GM23338 (cell line): Measurements from ENCODE around the gene CMTR1.

Experiments used
- CREB1 ChIP-seq: fragments of 250-450 bp; sonication (Bioruptor Pico); IDR thresholded peaks from 2 replicates; pipeline ENCODE4 v1.5.0; 2020; ENCODE audit warnings: low read depth, mild to moderate bottlenecking, moderate library complexity
- CTCF ChIP-seq, 2 experiments: fragments of 200-600 bp in 1 of 2; sonication (generic) in 1 of 2; conservative IDR thresholded peaks; 2 replicates each; pipeline versions ENCODE4 v1.5.1 to v1.6.1; 2016 to 2017; ENCODE audit warnings: antibody characterized with exemption in 2 of 2, low read depth in 2 of 2, mild to moderate bottlenecking in 2 of 2, moderate library complexity in 1 of 2
- EZH2 ChIP-seq: fragments of 200-600 bp; sonication (generic); IDR thresholded peaks from one replicate; pipeline ENCODE4 v1.8.0; 2017; ENCODE audit warnings: antibody characterized with exemption, mild to moderate bottlenecking, low read depth; ENCODE audit not compliant: unreplicated experiment
- EZH2phosphoT487 ChIP-seq: fragments of 200-600 bp; sonication (generic); IDR thresholded peaks from one replicate; pipeline ENCODE4 v1.8.1; 2018; ENCODE audit warnings: antibody characterized with exemption; ENCODE audit not compliant: unreplicated experiment
- JUNB ChIP-seq: IDR thresholded peaks from one replicate; pipeline ENCODE4 v1.6.1; 2016; ENCODE audit warnings: antibody characterized with exemption; ENCODE audit not compliant: unreplicated experiment
- NANOG ChIP-seq: IDR thresholded peaks from 2 replicates; pipeline ENCODE4 v1.6.1; 2016; ENCODE audit warnings: antibody characterized with exemption, borderline replicate concordance
- POLR2AphosphoS5 ChIP-seq: IDR thresholded peaks from 2 replicates; pipeline ENCODE4 v1.6.1; 2016; ENCODE audit warnings: antibody characterized with exemption, low read depth
- REST ChIP-seq: IDR thresholded peaks from one replicate; pipeline ENCODE4 v1.6.1; 2018; ENCODE audit warnings: antibody characterized with exemption; ENCODE audit not compliant: unreplicated experiment
- STAT1 ChIP-seq: IDR thresholded peaks from one replicate; pipeline ENCODE4 v1.6.1; 2016; ENCODE audit warnings: antibody characterized with exemption; ENCODE audit not compliant: unreplicated experiment
- ZNF114 ChIP-seq: fragments of 250-450 bp; sonication (Bioruptor Pico); IDR thresholded peaks from 2 replicates; pipeline ENCODE4 v1.5.0; 2020; ENCODE audit warnings: mild to moderate bottlenecking, moderate library complexity
- ZNF331 ChIP-seq: fragments of 250-450 bp; sonication (Bioruptor Pico); IDR thresholded peaks from 2 replicates; pipeline ENCODE4 v1.5.0; 2020; ENCODE audit warnings: low read depth, mild to moderate bottlenecking, moderate library complexity
- TF ChIP-seq, protein P1 (sequence below): fragments of 250-450 bp; sonication (Bioruptor Pico); IDR thresholded peaks from 2 replicates; pipeline ENCODE4 v1.5.0; 2020; ENCODE audit warnings: mild to moderate bottlenecking, moderate library complexity
- TF ChIP-seq, protein P2 (sequence below): IDR thresholded peaks from 2 replicates; pipeline ENCODE4 v1.6.1; 2016; ENCODE audit warnings: antibody characterized with exemption

DNA sequence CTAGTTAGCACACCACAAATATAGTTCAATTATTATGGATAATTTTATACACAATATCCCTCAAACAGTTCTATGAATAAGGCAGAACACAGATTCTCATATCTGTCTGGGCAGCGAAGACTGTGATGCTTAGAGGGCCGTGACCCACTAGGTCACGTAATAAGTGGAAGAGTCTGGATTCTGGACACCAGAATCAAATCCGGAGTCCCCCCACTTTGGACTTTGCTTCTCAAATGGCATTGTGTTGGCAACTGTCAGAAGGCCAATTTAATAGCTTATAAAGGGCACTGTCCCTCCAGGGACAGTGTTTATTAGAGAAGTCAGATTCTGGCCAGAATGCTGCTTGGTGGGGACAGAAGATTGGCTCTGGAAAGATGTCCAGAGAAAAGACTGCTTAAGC is 73.5 kb downstream of the CMTR1 start:
- TF ChIP-seq CTCF (conservative IDR thresholded peaks at IDR 0.05; ENCODE audit: low read depth in 2 of 2), result no peak
- TF ChIP-seq CREB1 (CRISPR knock-in tag), result no peak
- TF ChIP-seq POLR2AphosphoS5, result no peak
- TF ChIP-seq JUNB, result no peak
- no peak for TF ChIP-seq EZH2
- no peak for TF ChIP-seq REST
- TF ChIP-seq EZH2phosphoT487, result no peak
- TF ChIP-seq, protein P1, sequence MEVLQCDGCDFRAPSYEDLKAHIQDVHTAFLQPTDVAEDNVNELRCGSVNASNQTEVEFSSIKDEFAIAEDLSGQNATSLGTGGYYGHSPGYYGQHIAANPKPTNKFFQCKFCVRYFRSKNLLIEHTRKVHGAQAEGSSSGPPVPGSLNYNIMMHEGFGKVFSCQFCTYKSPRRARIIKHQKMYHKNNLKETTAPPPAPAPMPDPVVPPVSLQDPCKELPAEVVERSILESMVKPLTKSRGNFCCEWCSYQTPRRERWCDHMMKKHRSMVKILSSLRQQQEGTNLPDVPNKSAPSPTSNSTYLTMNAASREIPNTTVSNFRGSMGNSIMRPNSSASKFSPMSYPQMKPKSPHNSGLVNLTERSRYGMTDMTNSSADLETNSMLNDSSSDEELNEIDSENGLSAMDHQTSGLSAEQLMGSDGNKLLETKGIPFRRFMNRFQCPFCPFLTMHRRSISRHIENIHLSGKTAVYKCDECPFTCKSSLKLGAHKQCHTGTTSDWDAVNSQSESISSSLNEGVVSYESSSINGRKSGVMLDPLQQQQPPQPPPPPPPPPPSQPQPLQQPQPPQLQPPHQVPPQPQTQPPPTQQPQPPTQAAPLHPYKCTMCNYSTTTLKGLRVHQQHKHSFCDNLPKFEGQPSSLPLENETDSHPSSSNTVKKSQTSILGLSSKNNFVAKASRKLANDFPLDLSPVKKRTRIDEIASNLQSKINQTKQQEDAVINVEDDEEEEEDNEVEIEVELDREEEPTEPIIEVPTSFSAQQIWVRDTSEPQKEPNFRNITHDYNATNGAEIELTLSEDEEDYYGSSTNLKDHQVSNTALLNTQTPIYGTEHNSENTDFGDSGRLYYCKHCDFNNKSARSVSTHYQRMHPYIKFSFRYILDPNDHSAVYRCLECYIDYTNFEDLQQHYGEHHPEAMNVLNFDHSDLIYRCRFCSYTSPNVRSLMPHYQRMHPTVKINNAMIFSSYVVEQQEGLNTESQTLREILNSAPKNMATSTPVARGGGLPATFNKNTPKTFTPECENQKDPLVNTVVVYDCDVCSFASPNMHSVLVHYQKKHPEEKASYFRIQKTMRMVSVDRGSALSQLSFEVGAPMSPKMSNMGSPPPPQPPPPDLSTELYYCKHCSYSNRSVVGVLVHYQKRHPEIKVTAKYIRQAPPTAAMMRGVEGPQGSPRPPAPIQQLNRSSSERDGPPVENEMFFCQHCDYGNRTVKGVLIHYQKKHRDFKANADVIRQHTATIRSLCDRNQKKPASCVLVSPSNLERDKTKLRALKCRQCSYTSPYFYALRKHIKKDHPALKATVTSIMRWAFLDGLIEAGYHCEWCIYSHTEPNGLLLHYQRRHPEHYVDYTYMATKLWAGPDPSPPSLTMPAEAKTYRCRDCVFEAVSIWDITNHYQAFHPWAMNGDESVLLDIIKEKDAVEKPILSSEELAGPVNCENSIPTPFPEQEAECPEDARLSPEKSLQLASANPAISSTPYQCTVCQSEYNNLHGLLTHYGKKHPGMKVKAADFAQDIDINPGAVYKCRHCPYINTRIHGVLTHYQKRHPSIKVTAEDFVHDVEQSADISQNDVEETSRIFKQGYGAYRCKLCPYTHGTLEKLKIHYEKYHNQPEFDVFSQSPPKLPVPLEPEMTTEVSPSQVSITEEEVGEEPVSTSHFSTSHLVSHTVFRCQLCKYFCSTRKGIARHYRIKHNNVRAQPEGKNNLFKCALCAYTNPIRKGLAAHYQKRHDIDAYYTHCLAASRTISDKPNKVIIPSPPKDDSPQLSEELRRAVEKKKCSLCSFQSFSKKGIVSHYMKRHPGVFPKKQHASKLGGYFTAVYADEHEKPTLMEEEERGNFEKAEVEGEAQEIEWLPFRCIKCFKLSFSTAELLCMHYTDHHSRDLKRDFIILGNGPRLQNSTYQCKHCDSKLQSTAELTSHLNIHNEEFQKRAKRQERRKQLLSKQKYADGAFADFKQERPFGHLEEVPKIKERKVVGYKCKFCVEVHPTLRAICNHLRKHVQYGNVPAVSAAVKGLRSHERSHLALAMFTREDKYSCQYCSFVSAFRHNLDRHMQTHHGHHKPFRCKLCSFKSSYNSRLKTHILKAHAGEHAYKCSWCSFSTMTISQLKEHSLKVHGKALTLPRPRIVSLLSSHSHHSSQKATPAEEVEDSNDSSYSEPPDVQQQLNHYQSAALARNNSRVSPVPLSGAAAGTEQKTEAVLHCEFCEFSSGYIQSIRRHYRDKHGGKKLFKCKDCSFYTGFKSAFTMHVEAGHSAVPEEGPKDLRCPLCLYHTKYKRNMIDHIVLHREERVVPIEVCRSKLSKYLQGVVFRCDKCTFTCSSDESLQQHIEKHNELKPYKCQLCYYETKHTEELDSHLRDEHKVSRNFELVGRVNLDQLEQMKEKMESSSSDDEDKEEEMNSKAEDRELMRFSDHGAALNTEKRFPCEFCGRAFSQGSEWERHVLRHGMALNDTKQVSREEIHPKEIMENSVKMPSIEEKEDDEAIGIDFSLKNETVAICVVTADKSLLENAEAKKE, result no peak
- TF ChIP-seq, protein P2, sequence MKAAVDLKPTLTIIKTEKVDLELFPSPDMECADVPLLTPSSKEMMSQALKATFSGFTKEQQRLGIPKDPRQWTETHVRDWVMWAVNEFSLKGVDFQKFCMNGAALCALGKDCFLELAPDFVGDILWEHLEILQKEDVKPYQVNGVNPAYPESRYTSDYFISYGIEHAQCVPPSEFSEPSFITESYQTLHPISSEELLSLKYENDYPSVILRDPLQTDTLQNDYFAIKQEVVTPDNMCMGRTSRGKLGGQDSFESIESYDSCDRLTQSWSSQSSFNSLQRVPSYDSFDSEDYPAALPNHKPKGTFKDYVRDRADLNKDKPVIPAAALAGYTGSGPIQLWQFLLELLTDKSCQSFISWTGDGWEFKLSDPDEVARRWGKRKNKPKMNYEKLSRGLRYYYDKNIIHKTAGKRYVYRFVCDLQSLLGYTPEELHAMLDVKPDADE, result no peak
- TF ChIP-seq NANOG, result no peak
- no peak for TF ChIP-seq STAT1
- TF ChIP-seq ZNF331 (CRISPR knock-in tag), result no peak
- TF ChIP-seq ZNF114 (CRISPR knock-in tag), result no peak
